Right atrium auricular region (tissue), 2 donors: Measurements from ENCODE around the gene AKAP13. TPM values are rescaled to one million over a fixed set of nuclear protein-coding genes. Genes with fewer than 3 reads are reported as not detected.
A peak's percentile ranks its signal among the peaks of the same experiment; 100 is the strongest.
"Not testable (repeated sequence)": the region's sequence is repeated elsewhere in the genome, so short reads cannot be mapped to it uniquely, and the experiment has no call there.

Source experiments
- DNase-seq: peaks from one replicate; pipeline ENCODE4 v3.0.0-alpha.2; 2019; ENCODE audit warnings: low spot score
- H3K27ac ChIP-seq, 2 donors: fragments of 200-600 bp; sonication (generic); 1 replicate in 1 of 2; 2 replicates in 1 of 2; pipeline ENCODE4 v1.5.1; 2016 to 2019
- H3K27me3 ChIP-seq, 2 donors: fragments of 200-600 bp; sonication (generic); one replicate each; pipeline versions ENCODE4 v1.5.1 to v1.6.0; 2017 to 2019
- H3K36me3 ChIP-seq: fragments of 200-600 bp; sonication (generic); one replicate; pipeline ENCODE4 v1.5.1; 2016
- H3K4me1 ChIP-seq, 2 donors: fragments of 200-600 bp; sonication (generic); one replicate each; pipeline versions ENCODE4 v1.5.1 to v1.6.0; 2017 to 2019
- H3K4me3 ChIP-seq, 2 donors: fragments of 200-600 bp; sonication (generic); 1 replicate in 1 of 2; 2 replicates in 1 of 2; pipeline ENCODE4 v1.5.1; 2017 to 2019; ENCODE audit warnings: mild to moderate bottlenecking in 1 of 2, moderate library complexity in 1 of 2
- H3K9me3 ChIP-seq, 2 donors: fragments of 200-600 bp; sonication (generic); one replicate each; pipeline ENCODE4 v1.5.1; 2019
- CTCF ChIP-seq, 2 donors: fragments of 200-600 bp; sonication (generic); IDR thresholded peaks; one replicate each; pipeline ENCODE4 v1.5.1; 2019; ENCODE audit warnings: antibody characterized with exemption in 2 of 2
- total RNA-seq, 2 donors: library from RNA; depleted of rRNA; stranded (reverse); fragments of >200 nt; gene quantifications; one replicate each; pipeline ENCODE4 v1.1.0, GENCODE V29; 2016

The AKAP13 gene
- total RNA-seq, 2 donors from 2014 or later = 293 to 339 TPM

DNA sequence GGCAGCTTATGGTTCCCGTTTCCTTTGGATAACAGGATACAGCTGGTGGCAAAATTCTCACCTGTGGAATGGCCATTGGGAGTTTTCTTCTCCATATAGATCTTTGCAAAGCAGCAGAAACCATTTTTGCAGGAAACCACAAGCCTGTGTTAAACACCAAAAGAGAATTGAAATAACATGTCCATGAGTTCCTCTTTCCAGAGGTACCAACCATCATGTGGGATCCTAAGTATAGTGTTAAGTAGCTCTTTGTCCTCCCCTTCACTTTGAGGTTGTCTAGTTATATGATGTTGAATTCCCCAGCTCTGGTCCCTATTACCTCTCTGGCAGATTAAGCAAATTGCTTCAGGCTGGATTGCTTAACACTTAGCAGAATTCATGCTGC lies 94.9 kb downstream of the AKAP13 start:
- peaks cover 0 to 65% of the 10 kb centered on the region in 2 donors for H3K4me1 ChIP-seq
- DNase-seq = no peak
- no peak for TF ChIP-seq CTCF (IDR thresholded peaks at IDR 0.05)
- H3K36me3 ChIP-seq = no peaks in the 10 kb centered on the region
- H3K27me3 ChIP-seq = no peaks in the 10 kb centered on the region
- no peak overlapping the region for H3K4me3 ChIP-seq
- no peaks in the 10 kb centered on the region for H3K9me3 ChIP-seq
- H3K27ac ChIP-seq = no peak overlapping the region

- no peak for TF ChIP-seq CTCF (IDR thresholded peaks at IDR 0.05)
- Histone ChIP-seq H3K27ac (no peak overlapping the region), H3K36me3 (no peaks in the 10 kb centered on the region), H3K27me3 (no peaks in the 10 kb centered on the region), H3K4me3 (no peak overlapping the region), H3K4me1 (peaks cover 0 to 61% of the 10 kb centered on the region in 2 donors), H3K9me3 (no peaks in the 10 kb centered on the region)
- no peak for DNase-seq
These were observed 95.3 kb downstream of the AKAP13 start for GRCh38 chr15:85475711-85476110.

- DNase-seq = no peak
- Histone ChIP-seq H3K4me1 (peaks cover 0 to 58% of the 10 kb centered on the region in 2 donors), H3K4me3 (no peak overlapping the region), H3K27ac (peak overlapping the region; percentile 2 to 24), H3K36me3 (no peaks in the 10 kb centered on the region), H3K9me3 (no peaks in the 10 kb centered on the region), H3K27me3 (no peaks in the 10 kb centered on the region)
- TF ChIP-seq CTCF (IDR thresholded peaks at IDR 0.05) = no peak
These were observed 96.7 kb downstream of the AKAP13 start for GRCh38 chr15:85477061-85477460.

GRCh38 chr15:85477730-85478129 lies 97.3 kb downstream of the AKAP13 start:
- Histone ChIP-seq H3K4me3 (no peak overlapping the region), H3K4me1 (peaks cover 3 to 65% of the 10 kb centered on the region in 2 donors)
- no peak for DNase-seq

DNA sequence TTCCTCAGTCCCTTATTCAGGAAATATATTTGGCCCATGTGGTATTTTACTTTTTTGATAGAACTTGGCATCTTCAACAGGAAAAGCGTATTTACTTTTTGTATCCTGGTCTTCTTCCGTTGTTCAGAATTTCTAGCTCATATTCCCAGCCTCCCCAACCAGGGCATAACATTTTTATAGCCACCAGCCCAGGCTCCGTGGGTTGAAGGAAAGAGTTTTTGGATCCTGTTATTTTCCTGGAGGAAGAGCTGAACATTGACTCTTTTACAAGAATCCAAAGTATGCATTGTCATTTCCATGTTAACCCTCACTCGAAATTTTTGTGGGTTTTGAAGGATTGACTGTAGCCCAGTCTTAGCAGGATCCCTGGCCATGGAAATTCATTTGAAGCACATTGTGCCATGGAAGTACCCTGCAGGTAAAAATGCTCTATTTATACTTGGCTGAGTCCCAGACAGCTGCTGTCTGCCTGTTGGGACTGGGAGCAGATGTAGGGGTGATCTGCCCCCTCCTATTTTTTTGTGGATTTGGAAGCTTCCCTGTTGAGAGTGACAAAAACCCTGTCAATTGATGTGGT lies 98.8 kb downstream of the AKAP13 start:
- Histone ChIP-seq H3K36me3 (no peaks in the 10 kb centered on the region), H3K4me3 (no peak overlapping the region), H3K27ac (peak overlapping the region; percentile 34 to 43), H3K9me3 (no peaks in the 10 kb centered on the region), H3K4me1 (peaks cover 3 to 56% of the 10 kb centered on the region in 2 donors), H3K27me3 (no peaks in the 10 kb centered on the region)
- no peak for TF ChIP-seq CTCF (IDR thresholded peaks at IDR 0.05)
- no peak for DNase-seq

More at GRCh38 chr15:85477730-85478129, 97.3 kb downstream of the AKAP13 start:
- H3K36me3 ChIP-seq = no peaks in the 10 kb centered on the region
- peak overlapping the region in 1 of 2 donors; percentile 2 for H3K27ac ChIP-seq
- H3K9me3 ChIP-seq = no peaks in the 10 kb centered on the region
- H3K27me3 ChIP-seq = no peaks in the 10 kb centered on the region
- TF ChIP-seq CTCF (IDR thresholded peaks at IDR 0.05) = no peak

DNA sequence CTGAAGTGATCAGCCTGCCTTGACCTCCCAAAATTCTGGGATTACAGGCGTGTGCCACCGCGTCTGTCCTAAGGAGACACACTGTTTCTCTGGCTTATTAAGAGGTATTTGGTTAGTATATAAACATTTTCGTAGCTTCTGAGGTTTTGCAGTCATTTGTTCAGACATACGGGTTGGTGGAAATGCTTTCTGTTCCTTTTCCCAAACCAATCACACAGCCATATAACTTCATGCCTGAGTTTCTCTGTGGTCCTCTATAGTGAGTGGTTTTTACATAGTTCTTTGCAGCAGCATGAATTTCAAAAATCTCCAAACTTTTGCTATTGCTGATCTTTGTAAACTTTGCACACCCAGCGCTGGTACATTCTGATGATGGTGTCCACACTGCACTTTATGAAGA lies 100.5 kb downstream of the AKAP13 start:
- DNase-seq = no peak
- H3K9me3 ChIP-seq = no peaks in the 10 kb centered on the region
- no peaks in the 10 kb centered on the region for H3K27me3 ChIP-seq
- H3K4me1 ChIP-seq = peaks cover 3 to 42% of the 10 kb centered on the region in 2 donors
- no peak overlapping the region for H3K4me3 ChIP-seq
- H3K27ac ChIP-seq = no peak overlapping the region
- TF ChIP-seq CTCF (IDR thresholded peaks at IDR 0.05) = no peak
- no peaks in the 10 kb centered on the region for H3K36me3 ChIP-seq

DNA sequence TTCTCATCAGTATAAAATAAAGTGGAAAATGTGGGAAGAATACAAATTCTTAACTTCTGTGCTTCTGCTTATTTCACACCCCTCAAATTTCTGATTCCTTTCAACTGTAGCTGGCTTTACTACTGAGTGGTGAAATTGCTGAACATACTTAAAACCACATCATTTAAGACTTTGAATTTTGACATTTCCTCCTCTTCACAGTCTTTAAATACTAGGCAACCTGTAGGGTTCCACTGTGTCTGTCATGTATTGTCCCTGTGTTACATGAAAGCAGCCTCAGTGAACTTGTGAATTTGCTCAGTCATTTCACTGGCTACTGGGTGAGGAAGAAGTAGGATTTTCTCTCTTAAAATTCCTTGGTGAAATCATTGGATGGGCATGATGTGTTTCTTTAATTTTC lies 101.1 kb downstream of the AKAP13 start:
- H3K27me3 ChIP-seq, H3K36me3 ChIP-seq, H3K4me3 ChIP-seq, H3K9me3 ChIP-seq, DNase-seq, H3K27ac ChIP-seq: not testable (repeated sequence)
- H3K4me1 ChIP-seq = peaks cover 3 to 41% of the 10 kb centered on the region in 2 donors
